Subcutaneous adipose tissue (tissue), 4 donors: ENCODE measurements around the gene CMC1. TPM values are rescaled to one million over a fixed set of nuclear protein-coding genes. Genes with fewer than 3 reads are reported as not detected.

Experiments used
- CTCF ChIP-seq: fragments of 450-650 bp; IDR thresholded peaks from one replicate; pipeline ENCODE4 v1.5.1; 2016; ENCODE audit warnings: low read depth, mild to moderate bottlenecking, control low read depth, antibody characterized with exemption, moderate library complexity
- total RNA-seq, 4 donors: library from RNA; depleted of rRNA; stranded (reverse); fragments of >200 nt; gene quantifications; one replicate each; pipeline ENCODE4 v1.1.0, GENCODE V29; 2016

Gene CMC1
- total RNA-seq, 4 donors from 2014 or later = 10.9 to 17.6 (median 13.8) TPM

- no peak for TF ChIP-seq CTCF
Measured at GRCh38 chr3:28268989-28269388, 27.6 kb downstream of the CMC1 start.

GRCh38 chr3:28273837-28274236 is 32.4 kb downstream of the CMC1 start:
- TF ChIP-seq CTCF = no peak

GRCh38 chr3:28278918-28279317 is 37.5 kb downstream of the CMC1 start:
- TF ChIP-seq CTCF = no peak

GRCh38 chr3:28279770-28280169 is 38.4 kb downstream of the CMC1 start:
- no peak for TF ChIP-seq CTCF

GRCh38 chr3:28280781-28281180 is 39.4 kb downstream of the CMC1 start:
- TF ChIP-seq CTCF = no peak

GRCh38 chr3:28286595-28286994 is 45.2 kb downstream of the CMC1 start:
- no peak for TF ChIP-seq CTCF

GRCh38 chr3:28287046-28287445 is 45.6 kb downstream of the CMC1 start:
- no peak for TF ChIP-seq CTCF
